Right ventricle myocardium inferior (tissue), 1 donor: Measurements from ENCODE around the gene ESR1. TPM values are rescaled to one million over a fixed set of nuclear protein-coding genes. Genes with fewer than 3 reads are reported as not detected.
"Not testable (repeated sequence)": the region's sequence is repeated elsewhere in the genome, so short reads cannot be mapped to it uniquely, and the experiment has no call there.

Source experiments
- ATAC-seq: fragments of 200-7000 bp; cut with Tn5 transposase; one replicate; pipeline ENCODE4 v1.9.1; 2020; ENCODE audit warnings: mild to moderate bottlenecking, moderate library complexity
- DNase-seq: peaks from one replicate; pipeline ENCODE4 v3.0.0; 2021; ENCODE audit errors: missing footprints
- intact Hi-C: fragments of 100-400 bp; cut with DNase I; formaldehyde crosslinking; loops from one replicate; pipeline ENCODE4 v1.11.0; 2022
- total RNA-seq: library from RNA; stranded (reverse); fragmentation: NEBNext Ultra II Directional; extraction: Animal tissue kit (Norgen Biotek cat#: 25700); gene quantifications from one replicate; pipeline ENCODE4 v1.2.1, GENCODE V29; 2021
- donor health status: DM: no; HTN: yes; CAD: no; lungs with severe emphysema.

ESR1 gene
- total RNA-seq, 1 donor from 2014 or later, result 1.4 TPM

GRCh38 chr6:151806757-151807512, 547 bp upstream of the ESR1 start:
- intact Hi-C loops, result no loop called here
- DNase-seq (no peak), ATAC-seq (peak; percentile 24)

- DNase-seq (no peak), ATAC-seq (peak; percentile 33)
- intact Hi-C loops, result no loop called here
These were observed 1.1 kb downstream of the ESR1 start for GRCh38 chr6:151808371-151809241.

- intact Hi-C loops, result no loop called here
- DNase-seq, result no peak
- ATAC-seq, result no peak
These were observed 3.6 kb downstream of the ESR1 start for GRCh38 chr6:151811081-151811480.

- ATAC-seq, result no peak
- intact Hi-C loops, result no loop called here
- no peak for DNase-seq
These were observed 6.4 kb downstream of the ESR1 start for GRCh38 chr6:151813858-151814257.

GRCh38 chr6:151814614-151815013, 7.1 kb downstream of the ESR1 start:
- ATAC-seq, result no peak
- intact Hi-C loops, result no loop called here
- no peak for DNase-seq

GRCh38 chr6:151822252-151823111, 15.0 kb downstream of the ESR1 start:
- intact Hi-C loops, result loop anchor here (10.0 kb wide), 1 partner anchor 82 kb away; no protein-coding TSS in a partner anchor
- no peak for ATAC-seq
- DNase-seq, result no peak

- no peak for DNase-seq
- ATAC-seq, result no peak
- intact Hi-C loops, result loop anchor here (10.0 kb wide), 1 partner anchor 78 kb away; no protein-coding TSS in a partner anchor
These were observed 19.1 kb downstream of the ESR1 start for GRCh38 chr6:151826517-151827142.

GRCh38 chr6:151832710-151833109, 25.2 kb downstream of the ESR1 start:
- intact Hi-C loops, result no loop called here
- DNase-seq (no peak), ATAC-seq (no peak)

GRCh38 chr6:151835396-151835795, 27.9 kb downstream of the ESR1 start:
- no peak for DNase-seq
- intact Hi-C loops, result no loop called here
- no peak for ATAC-seq

- DNase-seq (no peak), ATAC-seq (no peak)
- intact Hi-C loops, result no loop called here
These were observed 29.7 kb downstream of the ESR1 start for GRCh38 chr6:151837223-151837622.

- intact Hi-C loops, result no loop called here
- no peak for DNase-seq
- ATAC-seq, result no peak
These were observed 35.3 kb downstream of the ESR1 start for GRCh38 chr6:151842816-151843215.

GRCh38 chr6:151847064-151847463, 39.6 kb downstream of the ESR1 start:
- DNase-seq, result no peak
- intact Hi-C loops, result no loop called here
- ATAC-seq, result no peak

- intact Hi-C loops, result no loop called here
- ATAC-seq (no peak), DNase-seq (no peak)
These were observed 43.1 kb downstream of the ESR1 start for GRCh38 chr6:151850479-151851003.

- ATAC-seq, result no peak
- intact Hi-C loops, result no loop called here
- DNase-seq, result no peak
These were observed 50.8 kb downstream of the ESR1 start for GRCh38 chr6:151858294-151858693.

- intact Hi-C loops, result no loop called here
These were observed 55.0 kb downstream of the ESR1 start for GRCh38 chr6:151862461-151862860.

GRCh38 chr6:151867361-151867869, 59.9 kb downstream of the ESR1 start:
- intact Hi-C loops, ATAC-seq, DNase-seq: not testable (repeated sequence)

More at GRCh38 chr6:151862461-151862860, 55.0 kb downstream of the ESR1 start:
- ATAC-seq (no peak), DNase-seq (no peak)

GRCh38 chr6:151869345-151869744, 61.9 kb downstream of the ESR1 start:
- intact Hi-C loops, result no loop called here
- no peak for DNase-seq
- ATAC-seq, result peak; percentile 31

- intact Hi-C loops, result no loop called here
- ATAC-seq (peak; percentile 39), DNase-seq (no peak)
These were observed 62.3 kb downstream of the ESR1 start for GRCh38 chr6:151869787-151870186.
